ELF-1 (cell line): Measurements from ENCODE around the gene COL4A1.

Source experiments
- DNase-seq: peaks from one replicate; pipeline ENCODE4 v3.0.0-alpha.2; 2016; ENCODE audit warnings: low read depth, low spot score

COL4A1 gene

DNA sequence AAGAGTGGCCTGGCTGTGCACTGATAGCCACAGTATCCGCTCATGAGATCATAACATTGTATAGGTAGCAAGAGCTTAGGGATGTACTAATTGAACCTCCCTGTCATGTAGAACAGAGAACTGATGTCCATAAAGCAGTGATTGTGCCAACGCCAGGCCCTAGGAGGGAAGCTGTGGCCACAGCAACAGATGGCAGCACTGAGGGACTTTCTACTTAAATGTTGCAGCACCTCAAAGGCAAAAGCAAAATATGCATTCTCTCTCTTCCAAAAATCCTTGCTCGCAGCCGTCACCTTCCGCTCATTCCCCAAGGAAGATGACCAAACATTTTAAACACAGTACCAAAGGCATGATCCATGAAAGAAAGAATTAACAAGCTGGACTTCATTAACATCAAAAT is 32.3 kb downstream of the COL4A1 start:
- DNase-seq = no peak

DNA sequence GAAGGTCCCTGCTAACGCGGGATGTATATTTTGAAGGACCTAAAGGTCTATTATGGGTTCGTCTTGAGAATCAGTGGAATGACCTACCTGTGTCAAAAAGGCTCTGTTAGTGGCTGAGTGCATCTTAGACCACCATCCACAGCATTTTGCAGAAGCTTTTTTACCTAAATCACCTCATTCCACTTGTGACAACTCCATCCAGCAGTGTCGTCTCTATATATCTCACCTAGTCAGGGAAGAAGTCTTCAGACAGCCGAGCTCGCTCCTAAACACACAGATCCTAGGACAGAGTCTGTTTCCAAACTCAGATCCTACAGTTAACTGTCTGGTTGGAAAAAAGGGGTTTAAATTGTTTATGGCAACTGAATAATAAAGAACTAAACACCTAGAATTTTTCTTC is 33.7 kb downstream of the COL4A1 start:
- no peak for DNase-seq

DNA sequence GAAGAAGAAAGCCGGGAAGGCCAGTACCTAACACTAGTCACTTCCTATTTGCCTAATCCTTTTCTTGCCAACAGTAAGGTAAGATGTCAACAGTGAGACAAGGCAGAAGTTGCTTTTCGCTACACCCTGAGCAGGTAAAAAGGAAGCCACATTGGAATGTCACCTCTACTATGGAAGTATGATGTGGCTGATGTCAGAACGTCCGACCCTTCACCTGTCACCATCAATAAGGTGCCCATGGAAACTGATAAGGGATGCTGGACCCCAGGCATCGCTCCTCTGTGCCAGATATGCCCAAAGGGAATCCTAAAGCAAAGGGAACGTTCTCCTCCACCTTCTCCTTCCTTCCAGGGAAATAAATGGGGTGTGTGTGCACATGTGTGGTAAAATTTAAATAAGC is 34.3 kb downstream of the COL4A1 start:
- DNase-seq = no peak

DNA sequence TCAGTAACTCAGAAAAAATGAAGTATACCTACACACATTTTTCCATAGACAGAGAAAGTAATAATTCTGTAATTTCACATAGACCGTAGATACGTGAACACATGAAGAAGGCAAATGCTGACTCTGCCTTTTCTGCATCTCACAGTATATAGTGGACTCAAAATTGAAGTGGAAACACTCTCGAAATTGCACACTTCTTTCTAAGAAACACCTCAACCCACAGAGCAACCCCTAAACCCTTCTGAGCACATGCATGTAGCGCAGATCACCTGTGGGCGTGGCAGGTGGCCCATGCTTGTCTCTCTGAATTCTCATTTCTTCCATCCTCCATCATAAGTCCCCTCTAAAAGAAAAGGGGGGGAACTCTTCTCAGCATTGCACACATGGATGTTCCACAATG is 34.7 kb downstream of the COL4A1 start:
- no peak for DNase-seq

DNA sequence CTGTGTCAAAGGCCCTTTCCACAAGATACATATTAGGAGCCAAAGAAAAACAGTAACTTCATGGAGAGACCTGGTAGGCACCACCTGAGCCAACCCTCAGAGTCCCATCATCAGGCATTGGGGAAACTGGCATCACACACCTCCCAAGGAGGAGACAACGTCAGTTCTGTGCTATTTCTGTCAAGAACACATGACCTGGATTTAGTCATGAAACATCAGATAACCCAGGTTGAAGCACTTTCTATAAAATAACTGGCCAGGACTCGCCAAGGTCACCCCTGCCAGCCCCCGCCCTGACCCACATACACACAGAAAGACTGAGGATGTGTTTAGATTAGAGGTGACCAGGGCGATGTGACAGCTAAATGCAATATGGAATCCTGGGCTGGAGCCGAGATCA is 35.6 kb downstream of the COL4A1 start:
- no peak for DNase-seq

DNA sequence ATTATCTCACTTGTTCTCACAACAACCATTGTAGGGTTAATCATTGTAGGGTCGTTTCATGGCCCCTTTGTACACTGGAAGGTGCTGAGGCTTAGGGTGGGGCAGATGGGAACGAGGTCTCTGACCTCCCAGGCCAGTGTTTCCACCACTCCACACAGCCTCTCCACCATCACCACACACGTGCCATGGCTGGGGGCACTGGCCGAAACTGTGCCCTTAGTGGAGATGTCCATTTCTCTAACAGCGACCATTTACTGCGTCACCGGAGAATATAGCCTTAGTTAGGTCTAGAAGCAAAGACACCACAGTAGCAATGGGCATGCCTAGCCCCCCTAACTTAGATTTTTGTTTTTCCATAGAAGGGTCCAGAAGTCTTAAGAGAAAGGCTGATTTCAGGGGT is 36.5 kb downstream of the COL4A1 start:
- no peak for DNase-seq

DNA sequence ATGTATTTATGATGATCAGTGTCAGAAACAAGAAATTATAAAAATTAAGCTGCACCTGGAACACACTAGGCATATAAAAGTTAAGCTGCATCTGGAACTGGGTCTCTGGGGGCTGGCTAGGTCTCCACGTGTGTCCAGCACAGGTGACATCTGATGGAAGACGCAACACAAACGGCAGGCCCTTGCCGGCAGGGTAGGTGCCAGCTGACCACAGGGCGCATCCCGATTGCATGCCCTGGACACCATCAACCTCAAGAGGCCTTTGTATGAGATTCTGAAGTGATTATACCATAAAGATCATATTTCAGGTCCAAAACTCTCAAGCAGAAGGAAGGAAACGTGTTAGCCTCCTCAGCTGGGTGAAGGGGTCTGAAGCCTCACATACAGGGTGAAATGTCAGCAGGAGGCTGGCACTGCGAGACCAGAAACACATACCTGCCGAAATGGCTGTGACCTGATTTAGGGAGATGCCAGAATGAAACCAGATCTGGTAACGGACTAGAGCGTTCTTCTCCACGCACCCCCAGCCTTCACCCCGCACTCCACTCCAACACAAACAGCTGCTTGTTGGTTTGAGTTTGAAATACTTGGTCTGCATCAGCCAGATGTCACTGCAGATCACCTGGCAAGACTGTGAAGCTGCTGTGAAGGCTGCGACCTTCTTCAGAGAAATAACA is 37.3 kb downstream of the COL4A1 start:
- no peak for DNase-seq

DNA sequence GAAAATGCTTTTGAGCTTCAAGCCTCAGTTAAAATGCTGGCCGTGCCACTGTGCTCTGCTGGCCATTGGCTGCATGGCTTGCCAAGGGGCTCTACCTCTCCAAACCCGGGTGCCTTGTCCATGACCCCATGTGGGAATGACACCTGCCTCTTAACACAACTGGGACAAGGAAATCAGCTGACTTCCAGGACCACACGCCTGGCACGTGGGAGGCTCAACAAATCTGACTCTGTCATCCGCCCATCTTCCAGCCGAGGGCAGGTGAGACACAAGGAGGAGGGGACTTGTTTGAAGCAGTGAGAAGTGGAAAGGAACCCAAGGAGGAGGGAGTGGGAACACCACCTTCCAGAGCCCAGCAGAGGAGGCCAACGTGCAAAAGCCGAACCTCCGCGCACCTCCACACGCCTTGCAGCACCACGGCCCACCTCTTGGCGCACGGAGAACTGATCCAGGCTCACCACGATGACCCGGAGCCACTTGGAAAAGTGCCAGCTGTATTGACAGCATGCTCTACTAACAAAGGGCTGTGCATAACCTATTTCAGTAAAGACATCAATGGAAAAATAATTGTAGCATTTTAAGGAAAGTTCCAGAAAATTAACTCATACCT is 38.3 kb downstream of the COL4A1 start:
- DNase-seq = no peak

DNA sequence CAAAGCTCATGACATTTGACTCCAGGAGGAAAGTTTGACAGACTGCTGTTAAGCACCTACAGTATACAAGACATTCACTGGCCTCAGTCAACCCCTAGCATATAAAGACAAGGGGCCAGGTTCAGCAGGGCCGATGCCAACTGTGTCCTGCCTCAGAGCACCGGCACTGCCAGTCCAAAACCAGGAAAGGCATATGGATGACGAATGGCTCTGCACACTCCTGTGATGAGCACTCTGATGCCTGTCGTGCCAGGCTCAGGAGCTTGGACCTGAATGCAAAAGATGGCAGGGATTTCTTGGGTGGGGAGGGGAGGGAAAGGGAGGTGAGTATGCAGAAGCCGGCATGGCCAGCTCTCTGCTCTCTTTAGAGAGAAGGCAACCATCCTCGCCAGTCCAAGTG is 38.9 kb downstream of the COL4A1 start:
- DNase-seq = no peak

DNA sequence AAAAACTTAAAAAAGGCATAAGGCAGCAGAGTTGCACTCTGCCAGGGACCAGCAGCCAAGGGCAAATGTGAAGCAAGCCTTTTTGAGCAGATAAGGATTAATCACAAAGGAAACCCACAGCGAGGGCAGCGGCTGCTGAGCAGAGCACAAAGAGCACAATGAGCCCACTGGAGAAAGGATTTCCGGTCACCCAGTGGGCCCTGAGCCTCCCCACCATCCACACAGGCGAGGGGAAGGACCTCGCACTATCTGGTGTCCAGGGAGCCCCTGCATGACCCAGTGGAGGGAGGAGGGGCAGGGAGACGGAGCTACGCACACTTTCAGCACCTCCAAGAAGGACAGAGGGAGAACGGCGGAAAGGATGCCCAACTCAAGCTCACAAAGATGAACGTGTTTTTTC is 40.0 kb downstream of the COL4A1 start:
- no peak for DNase-seq

DNA sequence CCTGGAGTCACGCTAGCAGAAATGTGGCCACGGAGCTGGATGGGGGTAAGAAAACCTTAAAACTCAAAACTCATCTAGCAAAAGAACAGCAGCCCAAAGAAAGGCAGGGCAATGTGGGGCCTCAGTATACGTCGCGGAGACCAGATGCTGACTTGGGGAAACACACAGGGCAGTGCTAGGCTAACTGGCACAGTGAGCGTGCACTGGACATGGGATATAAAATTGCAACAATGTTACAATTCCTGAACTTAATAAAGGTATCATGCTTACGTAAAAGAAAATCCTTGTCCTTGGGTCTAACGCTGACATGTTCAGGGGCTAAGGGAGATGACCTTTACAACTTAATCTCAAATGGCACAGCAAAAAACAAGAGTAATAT is 40.5 kb downstream of the COL4A1 start:
- DNase-seq = no peak

DNA sequence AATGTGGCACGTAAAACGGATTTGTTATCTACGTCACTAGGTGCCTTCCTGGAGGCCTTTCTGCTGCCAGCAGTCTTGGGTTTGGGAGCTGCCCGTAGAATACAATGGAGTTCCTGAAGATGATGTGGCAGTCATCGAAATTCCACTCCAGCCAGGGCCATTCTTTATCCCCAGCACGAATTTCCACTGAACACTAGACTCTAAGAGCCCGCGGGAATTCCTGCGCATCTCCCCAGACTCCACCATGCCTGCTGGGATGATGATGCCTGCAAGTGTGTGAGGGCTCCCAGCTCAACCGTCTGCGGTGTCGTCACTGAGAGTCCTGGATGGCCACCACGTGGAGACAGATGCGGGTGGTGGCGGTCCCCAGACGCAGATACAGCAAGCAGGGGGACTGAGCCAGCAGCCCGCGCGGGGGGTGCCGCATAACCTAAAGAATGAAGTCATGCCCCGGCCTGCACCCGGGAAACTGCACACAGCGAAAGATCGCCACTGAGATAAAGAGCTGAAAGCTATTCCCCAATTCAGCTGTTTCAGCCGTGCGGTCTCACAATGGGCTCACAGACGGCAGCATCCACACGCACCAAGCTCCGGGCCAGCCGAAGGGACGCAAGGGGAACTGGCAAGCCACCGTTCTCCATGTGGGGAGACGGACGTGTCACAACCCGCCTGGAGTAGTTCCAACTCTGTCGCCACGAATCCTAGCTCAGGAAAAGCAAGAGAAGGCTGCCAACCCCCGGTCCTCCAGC is 41.1 kb downstream of the COL4A1 start:
- no peak for DNase-seq

DNA sequence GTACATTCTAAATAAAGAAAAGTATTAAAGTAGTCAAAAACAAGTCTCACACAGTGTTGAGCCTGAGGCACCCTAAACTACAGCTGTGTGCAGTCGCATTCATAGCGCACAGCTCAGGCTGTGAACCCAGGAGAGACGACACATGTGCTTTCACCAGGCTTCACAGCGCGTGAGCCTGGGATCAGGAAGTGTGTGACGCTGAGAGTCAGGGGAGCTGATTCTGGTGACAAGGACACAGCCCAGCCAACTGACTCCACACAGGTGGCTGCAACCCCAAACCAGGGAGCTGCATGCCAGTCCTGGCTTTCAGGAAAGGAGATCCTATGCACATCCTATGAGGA is 41.6 kb downstream of the COL4A1 start:
- DNase-seq = no peak

DNA sequence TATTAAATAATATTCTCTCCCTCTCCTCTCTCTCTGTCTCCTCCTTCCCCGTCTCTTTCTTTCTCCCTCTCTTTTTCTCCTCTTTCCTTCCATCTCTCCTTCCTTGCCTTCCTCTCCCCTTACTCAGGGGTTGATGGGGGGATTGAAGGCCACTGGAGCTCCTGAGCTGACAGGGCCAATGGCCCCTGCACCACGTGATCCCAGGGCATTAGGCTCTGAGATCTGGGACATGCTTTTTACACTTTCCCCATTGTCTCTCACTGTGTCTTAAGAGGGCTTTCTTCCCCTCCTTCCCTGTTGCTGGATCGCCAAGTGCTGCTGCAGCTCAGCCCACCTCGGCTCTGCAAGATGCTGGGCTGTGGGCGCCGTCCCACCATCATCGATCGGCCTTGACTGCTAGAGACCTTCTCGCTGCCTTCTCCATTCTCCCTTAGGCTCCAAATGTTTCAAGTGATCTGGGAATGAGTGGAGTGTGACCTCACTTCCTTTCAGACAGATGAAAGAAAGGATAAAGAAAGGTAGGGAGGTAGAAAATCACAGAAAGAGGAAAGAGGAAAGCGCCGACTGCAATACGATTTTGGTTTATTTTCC is 42.2 kb downstream of the COL4A1 start:
- no peak for DNase-seq

DNA sequence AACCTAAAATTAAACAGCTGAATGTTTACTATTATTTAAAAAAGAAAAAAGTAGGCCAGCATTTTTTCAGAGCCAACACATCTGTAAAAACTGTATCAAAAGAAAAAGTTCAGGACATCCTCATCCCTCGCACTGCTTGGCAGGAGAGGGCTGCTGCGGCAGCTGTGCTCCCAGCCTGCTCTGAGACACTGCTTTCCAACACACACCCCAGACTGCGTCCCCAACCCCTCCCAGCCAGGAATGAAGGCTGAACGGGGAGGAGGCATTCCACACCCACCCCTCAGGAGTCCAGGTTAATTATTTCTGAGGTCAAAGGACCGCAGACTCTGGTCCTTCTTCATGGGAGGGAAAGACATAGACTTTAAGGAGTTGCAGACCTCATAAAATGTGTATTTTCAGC is 43.1 kb downstream of the COL4A1 start:
- DNase-seq = no peak

DNA sequence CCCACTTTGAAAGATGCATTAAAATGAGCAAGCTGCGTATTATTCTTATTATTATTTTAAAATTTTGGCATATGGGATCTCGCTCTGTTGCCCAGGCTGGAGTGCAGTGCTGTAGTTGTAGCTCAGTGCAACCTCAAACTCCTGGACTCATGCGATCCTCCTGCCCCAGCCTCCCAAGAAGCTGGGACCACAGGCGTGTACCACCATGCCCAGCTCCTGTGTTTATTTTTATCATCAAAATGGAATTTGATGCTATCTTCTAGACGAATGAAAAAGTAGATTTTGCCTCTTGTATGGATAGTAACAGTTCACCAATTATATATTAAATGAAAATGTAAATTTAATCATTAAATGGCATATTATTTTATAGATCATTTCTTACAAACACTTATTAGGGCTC is 43.6 kb downstream of the COL4A1 start:
- no peak for DNase-seq

DNA sequence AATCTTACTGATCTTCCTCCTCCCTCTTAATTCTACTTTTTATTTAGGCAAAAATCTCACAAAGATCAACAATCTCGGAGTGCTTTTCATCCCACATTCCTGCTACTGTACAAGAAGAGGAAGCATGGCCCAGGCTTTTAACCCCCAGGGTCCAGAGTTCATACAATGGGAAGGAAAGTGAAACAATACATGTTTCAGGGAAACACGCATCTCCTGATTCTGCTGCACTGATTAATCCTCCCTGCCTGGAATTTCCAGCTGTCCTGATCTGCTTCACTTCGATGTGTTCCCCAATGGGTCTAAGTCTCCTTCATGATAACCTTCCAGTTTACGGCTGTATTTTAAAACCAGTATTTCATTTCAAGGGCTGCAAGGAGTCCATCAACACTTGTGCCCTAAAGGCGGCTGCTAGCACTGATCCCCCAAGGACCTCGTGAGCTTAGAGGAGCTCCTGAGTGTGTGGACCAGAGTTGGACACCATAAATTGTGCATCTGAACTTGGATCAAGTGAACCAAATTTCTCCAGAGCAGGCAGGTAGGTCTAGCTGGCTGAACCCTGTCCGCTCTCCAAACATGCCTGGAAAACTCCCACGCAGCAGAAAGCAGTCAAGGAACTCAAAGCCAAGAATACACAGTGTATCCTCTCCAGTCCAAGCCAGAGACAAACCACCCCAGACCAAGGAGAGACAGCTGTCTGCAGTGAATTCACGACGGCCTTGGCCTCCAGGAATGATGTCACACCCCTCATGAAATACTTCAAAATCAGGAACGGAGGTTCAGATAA is 44.3 kb downstream of the COL4A1 start:
- DNase-seq = no peak

DNA sequence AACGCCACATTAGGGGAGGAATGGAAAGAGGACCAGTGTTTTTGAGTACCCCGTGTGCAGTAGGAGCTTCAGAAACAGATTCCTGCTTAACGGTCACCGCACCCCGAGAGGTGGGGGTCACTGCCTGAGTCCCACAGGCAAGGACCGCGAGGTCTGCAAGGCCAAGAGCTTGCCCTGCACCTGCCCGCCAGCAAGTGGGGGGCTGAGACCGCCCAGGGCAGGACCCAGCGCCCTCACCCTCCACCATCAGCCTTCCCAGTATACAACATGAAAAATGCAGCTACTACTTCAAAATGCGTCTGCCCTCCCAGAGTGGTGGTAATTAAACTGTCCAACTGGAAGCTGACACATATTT is 44.9 kb downstream of the COL4A1 start:
- DNase-seq = no peak

DNA sequence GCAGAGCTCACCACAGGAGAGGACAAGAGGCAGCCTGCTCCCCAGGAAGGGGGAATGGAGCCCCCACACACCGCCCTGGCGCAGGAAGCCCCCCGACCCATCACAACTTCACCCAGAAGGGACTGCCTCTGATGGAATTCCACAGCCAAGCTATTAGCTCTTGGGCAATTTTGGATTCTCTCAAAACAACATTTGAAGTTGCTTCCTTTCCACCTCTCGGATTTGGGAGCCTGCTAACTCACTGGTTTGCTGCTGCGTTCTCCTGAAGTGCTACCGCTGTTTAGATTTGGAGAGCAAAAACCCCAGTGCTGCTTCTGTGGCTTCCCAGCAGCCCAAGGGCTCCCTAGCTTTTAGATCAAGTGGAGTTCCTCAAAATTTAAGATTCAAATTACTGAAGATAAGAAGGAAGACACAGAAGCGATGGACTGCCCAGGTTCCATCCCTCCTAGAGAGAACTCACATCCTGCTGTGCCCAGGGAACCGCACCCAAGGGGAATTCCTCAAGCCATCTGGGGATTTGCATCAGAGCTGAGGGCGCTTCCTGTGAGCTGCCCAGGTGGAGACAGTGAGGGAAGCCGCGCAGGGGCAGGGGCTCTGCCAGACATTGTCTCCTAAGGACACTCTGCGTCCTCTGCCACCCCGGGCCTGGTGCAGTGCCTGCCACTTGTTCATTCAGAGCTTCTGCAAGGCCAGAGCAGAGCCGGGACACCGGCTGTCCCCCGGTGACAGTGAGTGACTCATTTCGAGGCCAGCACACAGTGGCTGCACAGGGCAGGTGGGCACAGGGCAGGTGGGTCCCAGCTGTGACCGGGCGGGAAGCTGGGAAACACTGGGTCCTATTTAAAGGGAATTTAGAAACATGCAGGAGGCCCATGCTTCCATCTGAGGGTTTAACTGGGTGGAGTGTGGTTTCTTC is 45.5 kb downstream of the COL4A1 start:
- DNase-seq = no peak

DNA sequence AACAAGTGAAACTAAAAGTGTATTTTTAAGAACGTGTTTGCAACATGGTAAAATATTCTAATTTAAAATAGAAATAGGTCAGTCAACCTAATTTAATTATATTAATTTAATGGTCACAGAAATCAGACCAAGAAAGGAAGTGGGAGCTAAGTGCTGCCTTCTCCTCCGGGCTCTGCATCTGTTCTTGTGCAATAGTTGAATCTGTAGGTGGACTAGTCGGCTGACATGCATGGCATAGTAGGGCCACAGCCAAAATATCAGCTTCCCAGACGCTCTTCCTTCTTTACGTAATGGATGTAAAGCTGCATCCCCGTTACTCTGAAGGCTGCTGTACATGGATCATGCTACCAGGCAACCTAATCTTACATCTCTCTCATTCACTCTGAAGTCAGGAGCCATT is 47.3 kb downstream of the COL4A1 start:
- DNase-seq = no peak
